ENCODE data around the gene FAM217A. TPM values are rescaled to one million over a fixed set of nuclear protein-coding genes. Genes with fewer than 3 reads are reported as not detected.

FAM217A gene
- total RNA-seq (2022; extraction: Qiagen RNA extraction; ENCODE audit: low read depth): not detected in 5 replicates

GRCh38 chr6:4078691-4079471, at the start of gene FAM217A:
Gene FAM217A (minus strand): TSS chr6:4079137. CDS start chr6:4077414, 1,723 bp downstream.

Other genes with a start within 250 kb of the FAM217A start
- 4.0 to 5.6 TPM (median 5.3 TPM) in 5 replicates for gene FAM50B, start 229.8 kb downstream of the FAM217A start, total RNA-seq (2022; extraction: Qiagen RNA extraction; ENCODE audit: low read depth)
- 43.0 to 57.4 TPM (median 52.2 TPM) in 5 replicates for gene ECI2, start 56.4 kb upstream of the FAM217A start, total RNA-seq (2022; extraction: Qiagen RNA extraction; ENCODE audit: low read depth)

All from A549 treated with GW870086 at 1 μM for 4 hours (cell line).